Right atrium auricular region (tissue), 2 donors: ENCODE results near the gene RBM6. TPM values are rescaled to one million over a fixed set of nuclear protein-coding genes. Genes with fewer than 3 reads are reported as not detected.

ENCODE experiments used
- DNase-seq: peaks from one replicate; pipeline ENCODE4 v3.0.0-alpha.2; 2019; ENCODE audit warnings: low spot score
- H3K27ac ChIP-seq, 2 donors: fragments of 200-600 bp; sonication (generic); 1 replicate in 1 of 2; 2 replicates in 1 of 2; pipeline ENCODE4 v1.5.1; 2016 to 2019
- H3K27me3 ChIP-seq, 2 donors: fragments of 200-600 bp; sonication (generic); one replicate each; pipeline versions ENCODE4 v1.5.1 to v1.6.0; 2017 to 2019
- H3K36me3 ChIP-seq: fragments of 200-600 bp; sonication (generic); one replicate; pipeline ENCODE4 v1.5.1; 2016
- H3K4me1 ChIP-seq, 2 donors: fragments of 200-600 bp; sonication (generic); one replicate each; pipeline versions ENCODE4 v1.5.1 to v1.6.0; 2017 to 2019
- H3K4me3 ChIP-seq, 2 donors: fragments of 200-600 bp; sonication (generic); 1 replicate in 1 of 2; 2 replicates in 1 of 2; pipeline ENCODE4 v1.5.1; 2017 to 2019; ENCODE audit warnings: mild to moderate bottlenecking in 1 of 2, moderate library complexity in 1 of 2
- H3K9me3 ChIP-seq, 2 donors: fragments of 200-600 bp; sonication (generic); one replicate each; pipeline ENCODE4 v1.5.1; 2019
- CTCF ChIP-seq, 2 donors: fragments of 200-600 bp; sonication (generic); IDR thresholded peaks; one replicate each; pipeline ENCODE4 v1.5.1; 2019; ENCODE audit warnings: antibody characterized with exemption in 2 of 2
- total RNA-seq, 2 donors: library from RNA; depleted of rRNA; stranded (reverse); fragments of >200 nt; gene quantifications; one replicate each; pipeline ENCODE4 v1.1.0, GENCODE V29; 2016

RBM6 gene
- total RNA-seq, 2 donors from 2014 or later, result 34.6 to 38.0 TPM

DNA sequence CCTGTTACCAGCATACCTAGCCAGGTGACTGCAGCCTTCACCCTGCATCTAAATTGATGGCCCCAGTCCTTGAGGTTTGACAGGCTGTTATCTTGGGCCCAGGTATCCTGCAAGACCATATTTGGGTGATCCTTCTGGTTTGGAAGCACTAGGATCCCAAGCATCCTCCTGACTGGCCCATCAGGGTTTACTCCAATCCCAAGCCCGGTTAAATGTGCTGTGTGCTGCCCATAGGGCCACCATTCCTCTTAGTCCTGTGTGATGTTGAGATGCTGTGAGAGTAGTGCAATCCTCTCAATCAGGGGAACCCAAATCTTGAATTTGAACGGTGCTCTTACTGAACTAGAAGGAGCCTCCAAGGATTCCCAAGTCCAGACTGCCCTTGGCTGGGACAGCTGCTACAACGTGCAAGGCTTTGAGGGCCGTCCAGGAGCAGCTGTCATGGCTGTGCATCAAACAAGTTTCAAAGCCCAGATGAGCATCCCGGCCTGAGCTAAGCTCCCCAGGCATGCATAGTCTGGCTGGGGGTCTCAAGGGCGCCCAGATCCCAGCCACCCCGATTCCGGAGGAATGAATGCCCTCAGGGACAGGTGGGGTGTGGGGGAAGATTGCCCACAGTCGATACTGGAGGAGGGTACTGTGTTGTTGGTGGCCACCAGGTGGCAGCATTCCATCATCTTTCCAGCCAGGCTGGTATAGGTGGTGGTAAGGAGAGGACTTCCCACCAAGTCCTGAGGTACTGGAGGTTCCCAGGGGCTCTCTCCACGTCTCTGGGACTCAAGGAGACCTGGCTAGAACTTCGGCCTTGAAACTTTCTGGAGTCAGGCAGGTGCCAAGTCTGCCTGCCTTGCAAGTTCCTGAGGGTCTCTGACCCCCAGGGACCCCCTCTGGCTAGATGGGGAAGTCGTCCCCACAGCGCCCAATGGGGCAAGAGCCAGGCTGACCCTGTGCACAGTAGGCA is 181.4 kb downstream of the RBM6 start:
- TF ChIP-seq CTCF (IDR thresholded peaks at IDR 0.05), result peak; percentile 69 to 83
- Histone ChIP-seq H3K4me3 (no peak overlapping the region), H3K36me3 (peaks cover 49% of the 10 kb centered on the region), H3K9me3 (no peaks in the 10 kb centered on the region), H3K27me3 (no peaks in the 10 kb centered on the region), H3K4me1 (peaks cover 0 to 31% of the 10 kb centered on the region in 2 donors), H3K27ac (no peak overlapping the region)
- DNase-seq, result no peak

- no peak for TF ChIP-seq CTCF (IDR thresholded peaks at IDR 0.05)
- Histone ChIP-seq H3K27me3 (no peaks in the 10 kb centered on the region), H3K4me1 (peaks cover 0 to 38% of the 10 kb centered on the region in 2 donors), H3K9me3 (no peaks in the 10 kb centered on the region), H3K36me3 (peaks cover 41% of the 10 kb centered on the region), H3K4me3 (no peak overlapping the region), H3K27ac (no peak overlapping the region)
- no peak for DNase-seq
These were observed 182.1 kb downstream of the RBM6 start for GRCh38 chr3:50122071-50122470.

- no peak overlapping the region for H3K4me3 ChIP-seq
- H3K4me1 ChIP-seq, result peaks cover 0 to 38% of the 10 kb centered on the region in 2 donors
- H3K27ac ChIP-seq, result no peak overlapping the region
- no peak for TF ChIP-seq CTCF (IDR thresholded peaks at IDR 0.05)
- no peaks in the 10 kb centered on the region for H3K9me3 ChIP-seq
- no peak for DNase-seq
- H3K36me3 ChIP-seq, result peaks cover 34% of the 10 kb centered on the region
- no peaks in the 10 kb centered on the region for H3K27me3 ChIP-seq
These were observed 182.9 kb downstream of the RBM6 start for GRCh38 chr3:50122661-50123391.

DNA sequence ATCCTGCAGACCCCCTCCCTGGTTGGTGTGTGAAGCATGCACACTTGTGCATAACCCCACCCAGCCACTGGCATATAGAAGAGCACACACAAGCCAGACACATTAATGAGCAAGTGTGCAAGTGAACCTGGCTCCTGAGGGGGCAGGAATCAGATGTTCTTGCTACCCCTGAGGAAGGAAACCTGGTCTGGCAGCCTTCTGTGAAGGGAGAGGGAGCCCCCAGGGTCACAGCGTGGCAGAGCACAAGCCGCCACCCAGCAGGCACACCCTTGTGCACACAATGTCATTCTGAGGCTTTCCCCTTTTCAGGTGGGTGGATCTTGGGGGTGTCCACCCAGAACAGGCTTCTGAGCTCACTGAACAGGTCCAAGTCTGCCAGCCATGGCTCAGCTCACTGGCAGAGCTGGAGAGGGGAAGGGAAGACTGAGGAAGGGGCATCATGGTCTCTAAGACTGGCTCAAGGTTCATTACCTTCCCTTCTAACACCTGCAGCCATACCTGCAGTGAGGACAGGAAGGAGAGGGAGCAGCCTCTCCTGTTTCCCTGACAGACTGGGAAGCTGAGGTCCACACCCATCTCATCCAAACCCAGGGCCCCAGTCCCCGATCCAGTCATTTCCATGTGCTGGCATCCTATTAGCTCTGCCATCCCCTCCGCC is 183.6 kb downstream of the RBM6 start:
- Histone ChIP-seq H3K27ac (no peak overlapping the region), H3K36me3 (peaks cover 28% of the 10 kb centered on the region), H3K27me3 (no peaks in the 10 kb centered on the region), H3K9me3 (no peaks in the 10 kb centered on the region), H3K4me3 (no peak overlapping the region), H3K4me1 (peaks cover 0 to 38% of the 10 kb centered on the region in 2 donors)
- no peak for DNase-seq
- TF ChIP-seq CTCF (IDR thresholded peaks at IDR 0.05), result no peak

DNA sequence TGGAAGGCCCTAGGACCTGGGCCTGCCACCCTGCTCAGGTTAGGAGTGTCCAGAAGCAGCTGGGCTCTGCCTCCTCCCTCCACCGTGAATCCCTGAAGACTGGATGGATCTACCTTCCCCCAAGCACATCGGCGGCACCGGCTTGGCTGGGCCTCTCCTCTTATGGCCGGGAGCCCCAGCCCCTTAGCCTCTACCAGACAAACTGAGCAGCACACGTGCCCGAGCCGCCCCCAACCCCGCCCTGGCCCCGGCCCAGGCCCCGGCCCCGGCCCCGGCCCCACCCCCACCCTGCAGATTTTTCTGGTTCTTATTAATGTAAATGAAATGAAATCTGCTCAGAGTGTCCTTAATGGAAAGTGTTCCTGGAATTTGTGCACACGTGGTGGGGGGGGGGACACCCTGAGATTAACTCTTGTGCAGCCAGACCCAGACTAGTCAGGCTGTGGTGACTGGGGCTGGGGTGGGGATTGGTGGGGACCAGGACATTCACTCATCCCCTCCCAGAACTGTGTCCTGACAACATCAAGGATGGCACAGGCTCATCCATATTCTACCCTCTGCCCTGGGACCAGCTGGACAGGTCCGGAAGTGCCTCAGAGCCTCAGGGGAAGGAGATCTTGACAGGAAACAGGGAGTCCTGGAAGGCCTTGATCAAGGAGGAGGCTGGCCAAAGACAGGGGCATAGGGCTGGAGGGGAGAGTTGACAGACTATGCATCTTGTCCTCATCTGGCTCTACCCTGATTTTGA is 184.3 kb downstream of the RBM6 start:
- Histone ChIP-seq H3K36me3 (peaks cover 21% of the 10 kb centered on the region), H3K27me3 (no peaks in the 10 kb centered on the region), H3K4me1 (peaks cover 0 to 38% of the 10 kb centered on the region in 2 donors), H3K27ac (no peak overlapping the region), H3K9me3 (no peaks in the 10 kb centered on the region), H3K4me3 (no peak overlapping the region)
- TF ChIP-seq CTCF (IDR thresholded peaks at IDR 0.05), result no peak
- no peak for DNase-seq
